SK-N-SH treated with all-trans-retinoic acid at 6 μM for 48 hours (cell line): ENCODE results near the gene CEP20.

Source experiments
- ATAC-seq: fragments of 200-7000 bp; cut with Tn5 transposase; 3 replicates; pipeline ENCODE4 v1.9.1; 2020; ENCODE audit warnings: mild to moderate bottlenecking, moderate library complexity
- ARNTL ChIP-seq: fragments of 450-650 bp; formaldehyde crosslinking; IDR thresholded peaks from 2 replicates; pipeline ENCODE4 v1.5.0; 2020; ENCODE audit warnings: low read depth, mild to moderate bottlenecking, moderate library complexity, borderline replicate concordance
- BACH2 ChIP-seq: fragments of 250-450 bp; sonication (Bioruptor Pico); IDR thresholded peaks from 2 replicates; pipeline ENCODE4 v1.9.0; 2021; ENCODE audit warnings: mild to moderate bottlenecking, borderline replicate concordance
- CREB5 ChIP-seq: fragments of 250-450 bp; sonication (Bioruptor Pico); IDR thresholded peaks from 2 replicates; pipeline ENCODE4 v1.5.1; 2020; ENCODE audit warnings: low read depth, mild to moderate bottlenecking, moderate library complexity
- CSDC2 ChIP-seq: fragments of 250-450 bp; sonication (Bioruptor Pico); IDR thresholded peaks from 2 replicates; pipeline ENCODE4 v1.5.0; 2020; ENCODE audit warnings: mild to moderate bottlenecking, moderate library complexity
- CSRNP3 ChIP-seq: fragments of 250-450 bp; sonication (Bioruptor Pico); IDR thresholded peaks from 2 replicates; pipeline ENCODE4 v1.5.1; 2021; ENCODE audit warnings: mild to moderate bottlenecking, moderate library complexity
- ESRRG ChIP-seq: fragments of 250-450 bp; sonication (Bioruptor Pico); IDR thresholded peaks from 2 replicates; pipeline ENCODE4 v1.6.1; 2021; ENCODE audit warnings: mild to moderate bottlenecking
- GLIS3 ChIP-seq: fragments of 250-450 bp; sonication (Bioruptor Pico); IDR thresholded peaks from 2 replicates; pipeline ENCODE4 v1.5.0; 2020; ENCODE audit warnings: mild to moderate bottlenecking, moderate library complexity
- OSR1 ChIP-seq: fragments of 250-450 bp; sonication (Bioruptor Pico); IDR thresholded peaks from 2 replicates; pipeline ENCODE4 v1.8.0; 2022; ENCODE audit warnings: moderate library complexity, mild to moderate bottlenecking, inconsistent platforms
- PPARA ChIP-seq: fragments of 250-450 bp; sonication (Bioruptor Pico); IDR thresholded peaks from 2 replicates; pipeline ENCODE4 v1.5.0; 2020; ENCODE audit warnings: mild to moderate bottlenecking, borderline replicate concordance
- RARB ChIP-seq: fragments of 250-450 bp; sonication (Bioruptor Pico); IDR thresholded peaks from 2 replicates; pipeline ENCODE4 v1.8.0; 2021; ENCODE audit warnings: mild to moderate bottlenecking, moderate library complexity
- TCF4 ChIP-seq: fragments of 250-450 bp; sonication (Bioruptor Pico); IDR thresholded peaks from 2 replicates; pipeline ENCODE4 v1.8.0; 2021; ENCODE audit warnings: mild to moderate bottlenecking, moderate library complexity, borderline replicate concordance
- TOX ChIP-seq: fragments of 250-450 bp; sonication (Bioruptor Pico); IDR thresholded peaks from 2 replicates; pipeline ENCODE4 v1.8.0; 2021; ENCODE audit warnings: mild to moderate bottlenecking, moderate library complexity, borderline replicate concordance
- ZC3H10 ChIP-seq: fragments of 250-450 bp; sonication (Bioruptor Pico); IDR thresholded peaks from 2 replicates; pipeline ENCODE4 v1.5.1; 2021; ENCODE audit warnings: mild to moderate bottlenecking, moderate library complexity
- ZFP3 ChIP-seq: fragments of 250-450 bp; sonication (Bioruptor Pico); IDR thresholded peaks from 2 replicates; pipeline ENCODE4 v1.5.0; 2020; ENCODE audit warnings: mild to moderate bottlenecking, moderate library complexity
- ZFP30 ChIP-seq: fragments of 450-650 bp; formaldehyde crosslinking; IDR thresholded peaks from 2 replicates; pipeline ENCODE4 v1.5.0; 2022; ENCODE audit warnings: mild to moderate bottlenecking, moderate library complexity
- ZNF70 ChIP-seq: fragments of 450-650 bp; formaldehyde crosslinking; IDR thresholded peaks from 2 replicates; pipeline ENCODE4 v1.5.0; 2020; ENCODE audit warnings: mild to moderate bottlenecking, moderate library complexity
- ZNF8 ChIP-seq: fragments of 450-650 bp; formaldehyde crosslinking; IDR thresholded peaks from 2 replicates; pipeline ENCODE4 v1.5.0; 2020; ENCODE audit warnings: mild to moderate bottlenecking, moderate library complexity
- TF ChIP-seq, protein P1 (sequence below): fragments of 250-450 bp; sonication (Bioruptor Pico); IDR thresholded peaks from 2 replicates; pipeline ENCODE4 v1.8.0; 2021; ENCODE audit warnings: low read depth, mild to moderate bottlenecking, moderate library complexity, borderline replicate concordance
- TF ChIP-seq, protein P2 (sequence below): fragments of 250-450 bp; sonication (Bioruptor Pico); IDR thresholded peaks from 2 replicates; pipeline ENCODE4 v1.5.0; 2020; ENCODE audit warnings: mild to moderate bottlenecking, moderate library complexity
- TF ChIP-seq, protein P3 (sequence below): fragments of 250-450 bp; sonication (Bioruptor Pico); IDR thresholded peaks from 2 replicates; pipeline ENCODE4 v1.8.0; 2020; ENCODE audit warnings: mild to moderate bottlenecking, moderate library complexity, borderline replicate concordance

CEP20 gene

GRCh38 chr16:15873737-15874136 is 14.7 kb downstream of the CEP20 start (continued):
- TF ChIP-seq CSDC2 (no peak), ARNTL (CRISPR knock-in tag) (no peak), ZFP3 (CRISPR knock-in tag) (no peak)

- no peak for TF ChIP-seq CREB5
- no peak for ATAC-seq
Measured at GRCh38 chr16:15873301-15873700, 15.1 kb downstream of the CEP20 start.

GRCh38 chr16:15870011-15870410 is 18.4 kb downstream of the CEP20 start:
- ATAC-seq: no peak
- no peak for TF ChIP-seq CREB5
- TF ChIP-seq ZNF8 (CRISPR knock-in tag): no peak
- no peak for TF ChIP-seq GLIS3 (CRISPR knock-in tag)
- no peak for TF ChIP-seq CSDC2

DNA sequence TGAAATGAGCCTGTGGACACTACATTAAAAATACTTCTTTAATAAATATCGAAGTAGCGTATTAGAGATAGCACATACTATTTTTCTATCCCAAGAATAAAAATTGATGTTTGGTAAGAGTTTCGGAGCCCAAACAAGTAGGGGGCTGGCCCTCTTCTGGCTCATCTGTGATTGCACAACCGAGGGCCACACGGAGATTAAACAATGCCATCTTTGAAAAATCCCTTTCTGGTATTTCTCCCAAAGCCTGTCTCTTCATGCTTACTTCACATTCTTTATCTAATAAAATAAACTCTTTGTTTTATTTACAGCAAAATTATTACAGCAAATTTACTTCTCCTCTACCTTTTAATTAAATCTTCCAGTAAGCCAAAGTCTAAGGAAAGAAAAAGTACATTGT is 22.0 kb downstream of the CEP20 start:
- no peak for ATAC-seq
- TF ChIP-seq BACH2: no peak
- TF ChIP-seq, protein P1, sequence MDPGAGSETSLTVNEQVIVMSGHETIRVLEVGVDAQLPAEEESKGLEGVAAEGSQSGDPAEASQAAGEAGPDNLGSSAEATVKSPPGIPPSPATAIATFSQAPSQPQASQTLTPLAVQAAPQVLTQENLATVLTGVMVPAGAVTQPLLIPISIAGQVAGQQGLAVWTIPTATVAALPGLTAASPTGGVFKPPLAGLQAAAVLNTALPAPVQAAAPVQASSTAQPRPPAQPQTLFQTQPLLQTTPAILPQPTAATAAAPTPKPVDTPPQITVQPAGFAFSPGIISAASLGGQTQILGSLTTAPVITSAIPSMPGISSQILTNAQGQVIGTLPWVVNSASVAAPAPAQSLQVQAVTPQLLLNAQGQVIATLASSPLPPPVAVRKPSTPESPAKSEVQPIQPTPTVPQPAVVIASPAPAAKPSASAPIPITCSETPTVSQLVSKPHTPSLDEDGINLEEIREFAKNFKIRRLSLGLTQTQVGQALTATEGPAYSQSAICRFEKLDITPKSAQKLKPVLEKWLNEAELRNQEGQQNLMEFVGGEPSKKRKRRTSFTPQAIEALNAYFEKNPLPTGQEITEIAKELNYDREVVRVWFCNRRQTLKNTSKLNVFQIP: no peak
- TF ChIP-seq ZC3H10: no peak
- no peak for TF ChIP-seq ESRRG
- TF ChIP-seq CREB5: no peak
- no peak for TF ChIP-seq RARB (CRISPR knock-in tag)
- TF ChIP-seq OSR1: no peak
- no peak for TF ChIP-seq CSDC2
- no peak for TF ChIP-seq ZFP30 (CRISPR knock-in tag)
- TF ChIP-seq TCF4 (CRISPR knock-in tag): no peak
- no peak for TF ChIP-seq ARNTL (CRISPR knock-in tag)
- TF ChIP-seq TOX: no peak
- no peak for TF ChIP-seq ZNF70

GRCh38 chr16:15865742-15866141 is 22.7 kb downstream of the CEP20 start:
- no peak for ATAC-seq
- TF ChIP-seq CSRNP3 (CRISPR knock-in tag) (no peak), ARNTL (CRISPR knock-in tag) (no peak), CREB5 (no peak), ZFP3 (CRISPR knock-in tag) (no peak), GLIS3 (CRISPR knock-in tag) (no peak), TOX (no peak), TCF4 (CRISPR knock-in tag) (no peak), ESRRG (no peak), OSR1 (no peak), PPARA (CRISPR knock-in tag) (no peak), ZFP30 (CRISPR knock-in tag) (no peak), RARB (CRISPR knock-in tag) (no peak)
- TF ChIP-seq, protein P2, sequence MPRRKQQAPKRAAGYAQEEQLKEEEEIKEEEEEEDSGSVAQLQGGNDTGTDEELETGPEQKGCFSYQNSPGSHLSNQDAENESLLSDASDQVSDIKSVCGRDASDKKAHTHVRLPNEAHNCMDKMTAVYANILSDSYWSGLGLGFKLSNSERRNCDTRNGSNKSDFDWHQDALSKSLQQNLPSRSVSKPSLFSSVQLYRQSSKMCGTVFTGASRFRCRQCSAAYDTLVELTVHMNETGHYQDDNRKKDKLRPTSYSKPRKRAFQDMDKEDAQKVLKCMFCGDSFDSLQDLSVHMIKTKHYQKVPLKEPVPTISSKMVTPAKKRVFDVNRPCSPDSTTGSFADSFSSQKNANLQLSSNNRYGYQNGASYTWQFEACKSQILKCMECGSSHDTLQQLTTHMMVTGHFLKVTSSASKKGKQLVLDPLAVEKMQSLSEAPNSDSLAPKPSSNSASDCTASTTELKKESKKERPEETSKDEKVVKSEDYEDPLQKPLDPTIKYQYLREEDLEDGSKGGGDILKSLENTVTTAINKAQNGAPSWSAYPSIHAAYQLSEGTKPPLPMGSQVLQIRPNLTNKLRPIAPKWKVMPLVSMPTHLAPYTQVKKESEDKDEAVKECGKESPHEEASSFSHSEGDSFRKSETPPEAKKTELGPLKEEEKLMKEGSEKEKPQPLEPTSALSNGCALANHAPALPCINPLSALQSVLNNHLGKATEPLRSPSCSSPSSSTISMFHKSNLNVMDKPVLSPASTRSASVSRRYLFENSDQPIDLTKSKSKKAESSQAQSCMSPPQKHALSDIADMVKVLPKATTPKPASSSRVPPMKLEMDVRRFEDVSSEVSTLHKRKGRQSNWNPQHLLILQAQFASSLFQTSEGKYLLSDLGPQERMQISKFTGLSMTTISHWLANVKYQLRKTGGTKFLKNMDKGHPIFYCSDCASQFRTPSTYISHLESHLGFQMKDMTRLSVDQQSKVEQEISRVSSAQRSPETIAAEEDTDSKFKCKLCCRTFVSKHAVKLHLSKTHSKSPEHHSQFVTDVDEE (CRISPR knock-in tag): no peak
- TF ChIP-seq, protein P3, sequence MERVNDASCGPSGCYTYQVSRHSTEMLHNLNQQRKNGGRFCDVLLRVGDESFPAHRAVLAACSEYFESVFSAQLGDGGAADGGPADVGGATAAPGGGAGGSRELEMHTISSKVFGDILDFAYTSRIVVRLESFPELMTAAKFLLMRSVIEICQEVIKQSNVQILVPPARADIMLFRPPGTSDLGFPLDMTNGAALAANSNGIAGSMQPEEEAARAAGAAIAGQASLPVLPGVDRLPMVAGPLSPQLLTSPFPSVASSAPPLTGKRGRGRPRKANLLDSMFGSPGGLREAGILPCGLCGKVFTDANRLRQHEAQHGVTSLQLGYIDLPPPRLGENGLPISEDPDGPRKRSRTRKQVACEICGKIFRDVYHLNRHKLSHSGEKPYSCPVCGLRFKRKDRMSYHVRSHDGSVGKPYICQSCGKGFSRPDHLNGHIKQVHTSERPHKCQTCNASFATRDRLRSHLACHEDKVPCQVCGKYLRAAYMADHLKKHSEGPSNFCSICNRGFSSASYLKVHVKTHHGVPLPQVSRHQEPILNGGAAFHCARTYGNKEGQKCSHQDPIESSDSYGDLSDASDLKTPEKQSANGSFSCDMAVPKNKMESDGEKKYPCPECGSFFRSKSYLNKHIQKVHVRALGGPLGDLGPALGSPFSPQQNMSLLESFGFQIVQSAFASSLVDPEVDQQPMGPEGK: no peak
